Measurements from ENCODE around the gene HAX1.

DNA sequence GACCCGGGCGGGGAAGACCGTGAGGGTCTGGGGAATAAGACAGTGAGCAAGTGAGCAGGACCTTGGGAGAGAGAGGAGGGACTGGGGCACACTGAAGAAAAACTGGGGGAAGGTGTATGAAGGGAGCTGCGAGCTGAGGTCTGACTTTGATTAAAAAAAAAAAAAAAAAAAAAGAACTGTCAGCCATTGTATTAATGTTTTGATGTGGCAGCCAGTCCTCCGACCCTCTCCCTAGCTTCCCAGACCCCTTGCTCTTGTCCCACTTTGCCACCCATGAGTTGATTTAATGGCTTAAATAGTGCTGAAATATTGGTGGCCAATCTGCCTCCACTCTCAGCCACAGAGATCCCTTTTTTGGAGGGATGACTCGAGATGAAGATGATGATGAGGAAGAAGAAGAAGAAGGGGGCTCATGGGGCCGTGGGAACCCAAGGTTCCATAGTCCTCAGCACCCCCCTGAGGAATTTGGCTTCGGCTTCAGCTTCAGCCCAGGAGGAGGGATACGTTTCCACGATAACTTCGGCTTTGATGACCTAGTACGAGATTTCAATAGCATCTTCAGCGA, 652 bp downstream of the HAX1 start:
- no peak for TF ChIP-seq POLR2A (IDR thresholded peaks at IDR 0.05; ENCODE audit: extremely low read depth, insufficient read length)
- TF ChIP-seq, protein P1, sequence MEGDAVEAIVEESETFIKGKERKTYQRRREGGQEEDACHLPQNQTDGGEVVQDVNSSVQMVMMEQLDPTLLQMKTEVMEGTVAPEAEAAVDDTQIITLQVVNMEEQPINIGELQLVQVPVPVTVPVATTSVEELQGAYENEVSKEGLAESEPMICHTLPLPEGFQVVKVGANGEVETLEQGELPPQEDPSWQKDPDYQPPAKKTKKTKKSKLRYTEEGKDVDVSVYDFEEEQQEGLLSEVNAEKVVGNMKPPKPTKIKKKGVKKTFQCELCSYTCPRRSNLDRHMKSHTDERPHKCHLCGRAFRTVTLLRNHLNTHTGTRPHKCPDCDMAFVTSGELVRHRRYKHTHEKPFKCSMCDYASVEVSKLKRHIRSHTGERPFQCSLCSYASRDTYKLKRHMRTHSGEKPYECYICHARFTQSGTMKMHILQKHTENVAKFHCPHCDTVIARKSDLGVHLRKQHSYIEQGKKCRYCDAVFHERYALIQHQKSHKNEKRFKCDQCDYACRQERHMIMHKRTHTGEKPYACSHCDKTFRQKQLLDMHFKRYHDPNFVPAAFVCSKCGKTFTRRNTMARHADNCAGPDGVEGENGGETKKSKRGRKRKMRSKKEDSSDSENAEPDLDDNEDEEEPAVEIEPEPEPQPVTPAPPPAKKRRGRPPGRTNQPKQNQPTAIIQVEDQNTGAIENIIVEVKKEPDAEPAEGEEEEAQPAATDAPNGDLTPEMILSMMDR (IDR thresholded peaks at IDR 0.05; ENCODE audit: low read depth, low read length) = no peak
- TF ChIP-seq, protein P2, sequence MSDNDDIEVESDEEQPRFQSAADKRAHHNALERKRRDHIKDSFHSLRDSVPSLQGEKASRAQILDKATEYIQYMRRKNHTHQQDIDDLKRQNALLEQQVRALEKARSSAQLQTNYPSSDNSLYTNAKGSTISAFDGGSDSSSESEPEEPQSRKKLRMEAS (IDR thresholded peaks at IDR 0.05; ENCODE audit: low read depth, low read length) = no peak

Data from NB4 (cell line).